HepG2 (cell line): ENCODE data around the gene TMBIM1. TPM values are rescaled to one million over a fixed set of nuclear protein-coding genes. Genes with fewer than 3 reads are reported as not detected.
A peak's percentile ranks its signal among the peaks of the same experiment; 100 is the strongest.

Experiments used
- ATAD3A ChIP-seq: sonication (generic); formaldehyde crosslinking; IDR thresholded peaks from 2 replicates; pipeline ENCODE4 v1.4.0; 2020; ENCODE audit warnings: missing genetic modification reagents
- FOXA1 ChIP-seq, 2 experiments: fragments of 450-650 bp in 1 of 2; sonication (generic) in 1 of 2; formaldehyde crosslinking in 1 of 2; IDR thresholded peaks; 2 replicates each; pipeline versions ENCODE4 v1.4.0 to v1.6.1; 2016 to 2020; ENCODE audit warnings: missing genetic modification reagents in 1 of 2
- ONECUT2 ChIP-seq: sonication (generic); formaldehyde crosslinking; IDR thresholded peaks from 2 replicates; pipeline ENCODE4 v1.4.0; 2020; ENCODE audit warnings: missing genetic modification reagents
- SALL1 ChIP-seq: sonication (generic); formaldehyde crosslinking; IDR thresholded peaks from 2 replicates; pipeline ENCODE4 v1.8.0; 2022; ENCODE audit warnings: mild to moderate bottlenecking, missing genetic modification reagents
- SMAD3 ChIP-seq: sonication (generic); formaldehyde crosslinking; IDR thresholded peaks from 2 replicates; pipeline ENCODE4 v1.4.0; 2020; ENCODE audit warnings: missing genetic modification reagents
- TEAD3 ChIP-seq: optimal IDR thresholded peaks from 2 replicates; pipeline ENCODE3; 2016; ENCODE audit warnings: borderline replicate concordance
- ZNF263 ChIP-seq: sonication (generic); formaldehyde crosslinking; IDR thresholded peaks from 2 replicates; pipeline ENCODE4 v1.4.0; 2020; ENCODE audit warnings: missing genetic modification reagents
- ZNF33B ChIP-seq: sonication (generic); formaldehyde crosslinking; IDR thresholded peaks from 2 replicates; pipeline ENCODE4 v1.5.1; 2020; ENCODE audit warnings: mild to moderate bottlenecking, missing genetic modification reagents
- ZNF788 ChIP-seq: sonication (generic); formaldehyde crosslinking; IDR thresholded peaks from 2 replicates; pipeline ENCODE4 v1.5.0; 2020; ENCODE audit warnings: mild to moderate bottlenecking, missing genetic modification reagents, borderline replicate concordance
- polyA plus RNA-seq, 8 experiments: library from polyadenylated mRNA; depleted of rRNA in 3 of 8; stranded (reverse) in 7 of 8; unstranded in 1 of 8; fragments of >200 nt; fragmentation: Illumina TruSeq in 4 of 8; extraction: Trizol in 4 of 8; gene quantifications; 2 replicates each; pipeline versions ENCODE4 v1.2.1 to v1.2.3, GENCODE V29; 2011 to 2016; ENCODE audit warnings: low read depth in 4 of 8, missing spikeins in 1 of 8, mixed read lengths in 1 of 8; ENCODE audit not compliant: insufficient read depth in 1 of 8
- total RNA-seq, 5 experiments: library from RNA; depleted of rRNA; stranded (reverse); fragments of >200 nt; fragmentation: Illumina TruSeq; extraction: Trizol; gene quantifications; 2 replicates each; pipeline ENCODE4 v1.2.3, GENCODE V29; 2016; ENCODE audit warnings: low read depth in 1 of 5
- TF ChIP-seq, protein P1 (sequence below): sonication (generic); formaldehyde crosslinking; IDR thresholded peaks from 2 replicates; pipeline ENCODE4 v1.4.0; 2020; ENCODE audit warnings: missing genetic modification reagents, borderline replicate concordance
- TF ChIP-seq, protein P2 (sequence below): sonication (generic); formaldehyde crosslinking; IDR thresholded peaks from 2 replicates; pipeline ENCODE4 v1.9.0; 2022; ENCODE audit warnings: missing genetic modification reagents, mild to moderate bottlenecking, borderline replicate concordance
- TF ChIP-seq, protein P3 (sequence below): sonication (generic); formaldehyde crosslinking; IDR thresholded peaks from 2 replicates; pipeline ENCODE4 v1.4.0; 2020; ENCODE audit warnings: missing genetic modification reagents
- TF ChIP-seq, protein P4 (sequence below): sonication (generic); formaldehyde crosslinking; IDR thresholded peaks from 2 replicates; pipeline ENCODE4 v1.5.0; 2020; ENCODE audit warnings: missing genetic modification reagents, mild to moderate bottlenecking, borderline replicate concordance
- TF ChIP-seq, protein P5 (sequence below): sonication (generic); formaldehyde crosslinking; IDR thresholded peaks from 2 replicates; pipeline ENCODE4 v1.5.0; 2020; ENCODE audit warnings: mild to moderate bottlenecking, low read depth, missing genetic modification reagents, borderline replicate concordance

The TMBIM1 gene
- total and polyA plus RNA-seq, 2 of the 13 experiments (the other 11 are each of a cell fraction or from before 2014, with no cell fraction given), result 127 to 139 TPM

DNA sequence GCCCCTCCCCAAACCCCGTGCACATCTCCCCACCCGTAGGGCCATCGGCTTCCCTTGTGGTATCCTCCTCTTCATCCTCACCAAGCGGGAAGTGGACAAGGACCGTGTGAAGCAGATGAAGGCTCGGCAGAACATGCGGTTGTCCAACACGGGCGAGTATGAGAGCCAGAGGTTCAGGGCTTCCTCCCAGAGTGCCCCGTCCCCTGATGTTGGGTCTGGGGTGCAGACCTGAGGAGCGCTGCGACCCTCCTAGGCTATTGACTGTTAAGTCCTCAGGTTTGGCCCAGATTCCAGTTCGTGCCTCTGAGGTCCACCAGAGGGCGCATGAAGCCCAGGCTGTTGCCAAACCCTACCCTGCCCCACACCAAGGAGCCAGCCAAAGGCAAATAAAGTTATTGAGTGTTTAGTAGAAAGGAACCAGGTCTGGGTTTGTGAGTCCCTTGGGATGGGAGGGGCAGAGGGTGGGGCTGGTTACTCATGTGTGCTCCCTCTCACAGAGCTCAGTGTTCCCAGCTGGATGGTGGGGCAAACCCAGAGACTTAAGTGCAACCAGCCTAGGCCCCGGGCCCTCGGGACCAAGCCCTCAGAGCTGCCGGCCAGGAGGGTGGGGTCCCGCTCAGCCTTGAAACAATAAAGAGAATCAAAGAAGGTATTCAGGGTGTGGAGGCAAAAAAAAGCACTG, 19.6 kb downstream of the TMBIM1 start (continued):
- TF ChIP-seq, protein P1, sequence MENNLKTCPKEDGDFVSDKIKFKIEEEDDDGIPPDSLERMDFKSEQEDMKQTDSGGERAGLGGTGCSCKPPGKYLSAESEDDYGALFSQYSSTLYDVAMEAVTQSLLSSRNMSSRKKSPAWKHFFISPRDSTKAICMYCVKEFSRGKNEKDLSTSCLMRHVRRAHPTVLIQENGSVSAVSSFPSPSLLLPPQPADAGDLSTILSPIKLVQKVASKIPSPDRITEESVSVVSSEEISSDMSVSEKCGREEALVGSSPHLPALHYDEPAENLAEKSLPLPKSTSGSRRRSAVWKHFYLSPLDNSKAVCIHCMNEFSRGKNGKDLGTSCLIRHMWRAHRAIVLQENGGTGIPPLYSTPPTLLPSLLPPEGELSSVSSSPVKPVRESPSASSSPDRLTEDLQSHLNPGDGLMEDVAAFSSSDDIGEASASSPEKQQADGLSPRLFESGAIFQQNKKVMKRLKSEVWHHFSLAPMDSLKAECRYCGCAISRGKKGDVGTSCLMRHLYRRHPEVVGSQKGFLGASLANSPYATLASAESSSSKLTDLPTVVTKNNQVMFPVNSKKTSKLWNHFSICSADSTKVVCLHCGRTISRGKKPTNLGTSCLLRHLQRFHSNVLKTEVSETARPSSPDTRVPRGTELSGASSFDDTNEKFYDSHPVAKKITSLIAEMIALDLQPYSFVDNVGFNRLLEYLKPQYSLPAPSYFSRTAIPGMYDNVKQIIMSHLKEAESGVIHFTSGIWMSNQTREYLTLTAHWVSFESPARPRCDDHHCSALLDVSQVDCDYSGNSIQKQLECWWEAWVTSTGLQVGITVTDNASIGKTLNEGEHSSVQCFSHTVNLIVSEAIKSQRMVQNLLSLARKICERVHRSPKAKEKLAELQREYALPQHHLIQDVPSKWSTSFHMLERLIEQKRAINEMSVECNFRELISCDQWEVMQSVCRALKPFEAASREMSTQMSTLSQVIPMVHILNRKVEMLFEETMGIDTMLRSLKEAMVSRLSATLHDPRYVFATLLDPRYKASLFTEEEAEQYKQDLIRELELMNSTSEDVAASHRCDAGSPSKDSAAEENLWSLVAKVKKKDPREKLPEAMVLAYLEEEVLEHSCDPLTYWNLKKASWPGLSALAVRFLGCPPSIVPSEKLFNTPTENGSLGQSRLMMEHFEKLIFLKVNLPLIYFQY, result 0 out of 2 replicates have a peak, but pooled peaks have one; percentile 6
- TF ChIP-seq SALL1 (CRISPR knock-in tag), result peak; percentile 75
- TF ChIP-seq TEAD3 (CRISPR knock-in tag), result peak; percentile 66
- peak; percentile 77; the same call in 1 of the 2 replicates for TF ChIP-seq ZNF33B (CRISPR knock-in tag)
- TF ChIP-seq, protein P2, sequence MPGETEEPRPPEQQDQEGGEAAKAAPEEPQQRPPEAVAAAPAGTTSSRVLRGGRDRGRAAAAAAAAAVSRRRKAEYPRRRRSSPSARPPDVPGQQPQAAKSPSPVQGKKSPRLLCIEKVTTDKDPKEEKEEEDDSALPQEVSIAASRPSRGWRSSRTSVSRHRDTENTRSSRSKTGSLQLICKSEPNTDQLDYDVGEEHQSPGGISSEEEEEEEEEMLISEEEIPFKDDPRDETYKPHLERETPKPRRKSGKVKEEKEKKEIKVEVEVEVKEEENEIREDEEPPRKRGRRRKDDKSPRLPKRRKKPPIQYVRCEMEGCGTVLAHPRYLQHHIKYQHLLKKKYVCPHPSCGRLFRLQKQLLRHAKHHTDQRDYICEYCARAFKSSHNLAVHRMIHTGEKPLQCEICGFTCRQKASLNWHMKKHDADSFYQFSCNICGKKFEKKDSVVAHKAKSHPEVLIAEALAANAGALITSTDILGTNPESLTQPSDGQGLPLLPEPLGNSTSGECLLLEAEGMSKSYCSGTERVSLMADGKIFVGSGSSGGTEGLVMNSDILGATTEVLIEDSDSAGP (CRISPR knock-in tag), result peak; percentile 88
- TF ChIP-seq ONECUT2 (CRISPR knock-in tag), result 0 out of 2 replicates have a peak, but pooled peaks have one; percentile 38
- peak; percentile 93 for TF ChIP-seq ZNF263 (CRISPR knock-in tag)
- peak; percentile 19; the same call in 1 of the 2 replicates for TF ChIP-seq ZNF788 (CRISPR knock-in tag)
- TF ChIP-seq ATAD3A (CRISPR knock-in tag), result no peak
- TF ChIP-seq, protein P3, sequence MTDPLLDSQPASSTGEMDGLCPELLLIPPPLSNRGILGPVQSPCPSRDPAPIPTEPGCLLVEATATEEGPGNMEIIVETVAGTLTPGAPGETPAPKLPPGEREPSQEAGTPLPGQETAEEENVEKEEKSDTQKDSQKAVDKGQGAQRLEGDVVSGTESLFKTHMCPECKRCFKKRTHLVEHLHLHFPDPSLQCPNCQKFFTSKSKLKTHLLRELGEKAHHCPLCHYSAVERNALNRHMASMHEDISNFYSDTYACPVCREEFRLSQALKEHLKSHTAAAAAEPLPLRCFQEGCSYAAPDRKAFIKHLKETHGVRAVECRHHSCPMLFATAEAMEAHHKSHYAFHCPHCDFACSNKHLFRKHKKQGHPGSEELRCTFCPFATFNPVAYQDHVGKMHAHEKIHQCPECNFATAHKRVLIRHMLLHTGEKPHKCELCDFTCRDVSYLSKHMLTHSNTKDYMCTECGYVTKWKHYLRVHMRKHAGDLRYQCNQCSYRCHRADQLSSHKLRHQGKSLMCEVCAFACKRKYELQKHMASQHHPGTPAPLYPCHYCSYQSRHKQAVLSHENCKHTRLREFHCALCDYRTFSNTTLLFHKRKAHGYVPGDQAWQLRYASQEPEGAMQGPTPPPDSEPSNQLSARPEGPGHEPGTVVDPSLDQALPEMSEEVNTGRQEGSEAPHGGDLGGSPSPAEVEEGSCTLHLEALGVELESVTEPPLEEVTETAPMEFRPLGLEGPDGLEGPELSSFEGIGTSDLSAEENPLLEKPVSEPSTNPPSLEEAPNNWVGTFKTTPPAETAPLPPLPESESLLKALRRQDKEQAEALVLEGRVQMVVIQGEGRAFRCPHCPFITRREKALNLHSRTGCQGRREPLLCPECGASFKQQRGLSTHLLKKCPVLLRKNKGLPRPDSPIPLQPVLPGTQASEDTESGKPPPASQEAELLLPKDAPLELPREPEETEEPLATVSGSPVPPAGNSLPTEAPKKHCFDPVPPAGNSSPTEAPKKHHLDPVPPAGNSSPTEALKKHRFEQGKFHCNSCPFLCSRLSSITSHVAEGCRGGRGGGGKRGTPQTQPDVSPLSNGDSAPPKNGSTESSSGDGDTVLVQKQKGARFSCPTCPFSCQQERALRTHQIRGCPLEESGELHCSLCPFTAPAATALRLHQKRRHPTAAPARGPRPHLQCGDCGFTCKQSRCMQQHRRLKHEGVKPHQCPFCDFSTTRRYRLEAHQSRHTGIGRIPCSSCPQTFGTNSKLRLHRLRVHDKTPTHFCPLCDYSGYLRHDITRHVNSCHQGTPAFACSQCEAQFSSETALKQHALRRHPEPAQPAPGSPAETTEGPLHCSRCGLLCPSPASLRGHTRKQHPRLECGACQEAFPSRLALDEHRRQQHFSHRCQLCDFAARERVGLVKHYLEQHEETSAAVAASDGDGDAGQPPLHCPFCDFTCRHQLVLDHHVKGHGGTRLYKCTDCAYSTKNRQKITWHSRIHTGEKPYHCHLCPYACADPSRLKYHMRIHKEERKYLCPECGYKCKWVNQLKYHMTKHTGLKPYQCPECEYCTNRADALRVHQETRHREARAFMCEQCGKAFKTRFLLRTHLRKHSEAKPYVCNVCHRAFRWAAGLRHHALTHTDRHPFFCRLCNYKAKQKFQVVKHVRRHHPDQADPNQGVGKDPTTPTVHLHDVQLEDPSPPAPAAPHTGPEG (CRISPR knock-in tag), result 0 out of 2 replicates have a peak, but pooled peaks have one; percentile 49
- TF ChIP-seq SMAD3 (CRISPR knock-in tag), result 0 out of 2 replicates have a peak, but pooled peaks have one; percentile 37
- TF ChIP-seq, protein P4, sequence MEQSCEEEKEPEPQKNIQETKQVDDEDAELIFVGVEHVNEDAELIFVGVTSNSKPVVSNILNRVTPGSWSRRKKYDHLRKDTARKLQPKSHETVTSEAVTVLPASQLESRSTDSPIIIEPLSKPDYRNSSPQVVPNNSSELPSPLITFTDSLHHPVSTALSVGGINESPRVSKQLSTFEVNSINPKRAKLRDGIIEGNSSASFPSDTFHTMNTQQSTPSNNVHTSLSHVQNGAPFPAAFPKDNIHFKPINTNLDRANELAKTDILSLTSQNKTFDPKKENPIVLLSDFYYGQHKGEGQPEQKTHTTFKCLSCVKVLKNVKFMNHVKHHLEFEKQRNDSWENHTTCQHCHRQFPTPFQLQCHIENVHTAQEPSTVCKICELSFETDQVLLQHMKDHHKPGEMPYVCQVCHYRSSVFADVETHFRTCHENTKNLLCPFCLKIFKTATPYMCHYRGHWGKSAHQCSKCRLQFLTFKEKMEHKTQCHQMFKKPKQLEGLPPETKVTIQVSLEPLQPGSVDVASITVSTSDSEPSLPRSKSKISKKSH (CRISPR knock-in tag), result peak; percentile 79
- no peak for TF ChIP-seq FOXA1 (IDR thresholded peaks at IDR 0.05)
- TF ChIP-seq FOXA1 (CRISPR knock-in tag; IDR thresholded peaks at IDR 0.05), result peak; percentile 66
- TF ChIP-seq, protein P5, sequence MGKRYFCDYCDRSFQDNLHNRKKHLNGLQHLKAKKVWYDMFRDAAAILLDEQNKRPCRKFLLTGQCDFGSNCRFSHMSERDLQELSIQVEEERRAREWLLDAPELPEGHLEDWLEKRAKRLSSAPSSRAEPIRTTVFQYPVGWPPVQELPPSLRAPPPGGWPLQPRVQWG, result no peak
